Activated T-cell treated with anti-CD3 and anti-CD28 coated beads for 24 hours (primary cell): ENCODE results near the gene TLE1.

Experiments used
- DNase-seq: peaks from one replicate; pipeline ENCODE4 v3.0.0-alpha.2; 2020; ENCODE audit warnings: low read depth

The TLE1 gene

DNA sequence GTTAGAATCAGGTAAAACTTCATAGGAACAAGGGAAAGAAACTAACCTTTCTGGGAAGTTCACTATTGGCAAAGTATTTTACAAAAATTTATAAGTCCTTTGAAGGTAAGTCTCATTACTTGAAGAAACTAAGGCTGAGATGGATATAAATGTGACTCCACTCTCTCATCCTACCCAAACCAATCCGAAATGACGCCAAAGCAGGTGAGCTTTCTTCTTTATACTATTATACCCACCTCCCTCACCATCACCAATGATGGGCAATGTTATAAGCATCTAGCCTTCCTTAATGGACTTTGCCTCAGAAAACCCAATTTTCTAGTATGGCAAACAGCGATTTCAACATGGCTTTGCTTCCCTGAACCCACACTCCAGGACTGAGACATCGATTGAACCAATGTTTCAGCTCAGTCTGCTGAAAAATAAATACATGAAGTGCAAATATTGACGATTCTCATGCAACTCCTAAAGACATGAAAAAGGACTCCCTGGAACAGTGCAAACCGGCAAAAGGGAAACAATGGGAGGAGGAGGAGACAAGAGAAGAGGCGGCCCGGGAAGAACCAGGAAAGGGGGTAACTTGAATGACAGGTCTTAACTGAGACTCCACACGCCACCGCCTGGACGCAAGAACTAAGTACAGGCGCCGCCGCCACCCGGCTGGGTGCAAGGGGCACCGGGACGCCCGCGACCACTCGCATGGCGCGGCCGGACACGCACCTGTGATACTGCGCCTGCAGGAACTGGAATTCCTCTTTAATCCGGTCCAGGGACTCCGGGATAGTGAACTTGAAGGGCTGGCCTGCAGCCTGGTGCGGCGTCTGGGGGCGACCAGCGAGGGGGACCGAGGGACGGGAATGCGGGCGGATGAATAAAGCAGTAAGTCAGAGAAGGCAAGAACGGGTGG is 2.5 kb downstream of the TLE1 start:
- no peak for DNase-seq

DNA sequence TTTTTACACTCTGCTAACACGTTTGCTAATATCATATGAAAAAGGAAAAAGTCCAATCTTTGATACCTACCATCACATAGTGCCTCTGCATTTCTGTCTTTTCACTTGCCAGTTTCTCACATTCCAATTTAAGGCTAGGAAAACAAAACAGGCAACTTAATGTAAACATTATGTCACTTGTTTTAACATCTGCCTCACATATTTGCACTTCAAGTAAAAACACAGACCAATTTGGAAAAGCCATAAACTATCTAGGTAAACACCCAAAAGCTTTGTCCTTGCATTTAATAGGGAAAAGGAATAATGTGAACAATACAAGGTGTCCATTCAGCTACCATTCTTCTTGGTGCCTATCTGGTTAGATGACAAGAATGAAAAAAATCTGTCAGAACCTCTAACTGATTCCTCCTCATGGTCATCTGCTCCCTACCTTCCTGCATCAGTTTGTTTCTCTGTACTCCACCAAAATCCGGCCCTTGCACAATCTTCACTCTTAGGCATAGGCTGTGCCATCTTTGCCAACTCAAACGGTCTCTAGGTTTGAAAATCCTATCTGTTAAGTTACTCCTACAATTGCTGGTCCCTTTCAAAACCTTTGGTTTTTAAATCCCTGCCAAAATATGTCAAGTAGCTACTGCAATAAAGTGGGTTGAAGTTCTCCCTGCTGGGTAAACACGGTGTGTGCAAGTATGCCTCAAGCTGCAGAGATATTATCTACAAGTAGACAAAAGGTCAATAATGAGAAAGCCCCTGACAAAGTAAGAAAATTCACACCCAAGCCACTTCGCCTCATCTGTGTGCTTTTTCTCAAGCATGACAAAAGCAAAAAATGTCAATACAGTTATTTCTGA is 3.4 kb downstream of the TLE1 start:
- no peak for DNase-seq

DNA sequence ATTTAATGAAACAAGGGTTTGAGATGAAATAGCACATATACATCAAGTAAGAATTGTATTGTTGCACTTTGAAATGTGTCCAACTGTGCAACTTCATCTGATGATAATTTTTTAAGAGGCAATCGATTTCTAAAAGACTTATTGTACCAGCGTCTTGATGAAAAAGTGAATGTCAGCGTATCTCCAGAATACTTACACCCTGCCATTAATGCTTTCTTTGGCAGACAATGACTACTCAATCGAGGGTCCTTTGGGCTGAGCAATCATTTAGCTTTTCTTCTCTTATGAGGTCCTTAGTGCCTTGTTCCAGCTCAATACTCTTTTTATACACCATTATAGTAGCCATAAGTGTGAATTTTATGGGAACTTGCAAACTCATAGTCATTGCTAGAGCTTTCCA is 4.7 kb downstream of the TLE1 start:
- DNase-seq, result no peak

DNA sequence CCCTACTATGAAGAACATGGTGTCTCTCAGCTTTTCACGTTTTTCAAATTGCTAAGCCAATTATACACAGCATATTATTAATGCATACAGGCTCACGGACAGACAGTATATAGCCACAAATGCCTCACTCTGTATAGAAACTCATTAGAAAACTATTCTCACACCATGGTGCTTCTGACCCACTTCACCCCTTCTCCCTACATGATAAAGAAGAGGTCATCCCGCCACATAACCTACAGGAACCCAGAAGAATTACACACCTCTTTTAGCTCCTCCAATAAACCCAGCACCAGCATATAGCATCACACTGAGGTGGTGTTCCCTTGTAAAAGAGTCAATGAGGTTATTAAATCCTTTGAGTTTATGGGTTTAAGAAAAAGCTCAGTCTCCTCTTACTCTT is 5.6 kb downstream of the TLE1 start:
- DNase-seq, result no peak

DNA sequence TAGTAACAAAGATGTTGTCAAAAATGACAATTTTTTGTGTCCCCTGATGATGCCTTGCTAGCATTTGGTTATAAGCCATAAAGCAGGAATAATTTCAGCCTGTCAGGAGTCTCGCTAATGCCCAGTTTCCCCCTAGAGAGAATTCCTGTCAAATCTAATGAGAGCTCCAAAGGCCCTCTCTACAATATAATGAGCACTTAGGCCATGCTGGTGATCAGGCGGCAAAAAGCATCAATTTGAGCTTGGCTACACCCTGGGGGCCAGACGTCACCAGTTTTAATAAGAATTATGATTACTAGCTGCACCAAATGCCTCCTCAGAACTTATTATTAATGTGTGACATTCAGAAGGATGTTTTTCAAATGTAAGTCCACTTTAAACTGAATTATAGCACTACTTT is 6.1 kb downstream of the TLE1 start:
- DNase-seq, result no peak

GRCh38 chr9:81682797-81683196 is 6.5 kb downstream of the TLE1 start:
- no peak for DNase-seq

GRCh38 chr9:81682177-81682576 is 7.2 kb downstream of the TLE1 start:
- DNase-seq, result no peak

- DNase-seq, result no peak
Observed at GRCh38 chr9:81680506-81680905, 8.8 kb downstream of the TLE1 start.

DNA sequence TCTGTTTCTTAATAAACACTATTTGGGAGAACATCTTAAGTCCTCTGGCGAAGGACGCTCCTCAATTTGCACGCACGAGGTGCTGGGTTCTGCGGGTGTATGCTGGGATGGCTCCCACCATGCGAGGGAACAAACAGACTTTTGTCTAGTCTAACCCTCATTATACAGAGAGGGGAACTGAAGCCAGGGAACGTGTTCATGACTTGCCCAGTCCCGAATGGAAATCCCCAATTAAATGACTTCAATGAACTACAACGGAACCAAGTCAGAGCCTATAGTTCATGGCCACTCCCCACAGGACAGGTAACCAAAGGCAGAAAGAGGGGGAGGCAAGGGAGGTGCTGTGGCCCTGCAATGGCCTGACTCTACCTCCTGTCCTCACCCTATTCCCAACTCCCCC is 9.3 kb downstream of the TLE1 start:
- DNase-seq, result no peak

DNA sequence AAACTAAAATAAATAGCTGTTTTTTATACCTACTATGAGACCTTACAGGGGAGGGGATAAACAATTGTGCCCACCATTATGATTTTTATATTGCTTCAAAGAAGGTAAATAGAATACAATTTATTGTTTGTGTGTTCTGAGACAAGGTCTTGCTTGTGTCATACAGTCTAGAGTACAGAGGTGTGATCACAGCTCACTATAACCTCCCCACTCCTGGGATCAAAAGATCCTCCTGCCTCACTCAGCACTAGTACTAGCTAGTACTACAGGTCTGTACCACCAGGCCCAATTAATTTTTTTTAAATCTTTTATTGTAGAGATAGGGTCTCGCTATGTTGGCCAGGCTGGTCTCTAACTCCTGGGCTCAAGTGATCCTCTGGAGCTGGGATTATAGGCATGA is 11.3 kb downstream of the TLE1 start:
- DNase-seq, result no peak

- no peak for DNase-seq
Observed at GRCh38 chr9:81676395-81676794, 13.0 kb downstream of the TLE1 start.

DNA sequence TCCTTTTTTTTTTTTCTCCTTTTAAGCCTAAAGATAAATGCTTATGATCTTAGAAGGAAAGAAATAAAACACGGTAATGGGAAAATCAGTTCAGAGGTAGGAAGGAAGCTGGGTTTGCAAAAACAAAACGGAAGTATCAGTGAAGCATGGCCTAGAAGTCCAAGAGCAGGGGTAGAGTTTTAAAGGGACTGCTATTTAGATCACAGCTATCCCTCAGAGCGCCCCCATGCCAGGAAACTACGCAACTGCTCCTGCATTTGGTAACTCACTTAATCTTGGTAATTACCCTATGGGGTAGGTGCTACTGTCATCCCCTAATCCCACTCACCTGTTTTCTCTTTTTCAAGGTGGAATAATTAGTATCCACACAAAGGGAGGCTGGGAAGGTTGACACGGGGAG is 16.0 kb downstream of the TLE1 start:
- no peak for DNase-seq

DNA sequence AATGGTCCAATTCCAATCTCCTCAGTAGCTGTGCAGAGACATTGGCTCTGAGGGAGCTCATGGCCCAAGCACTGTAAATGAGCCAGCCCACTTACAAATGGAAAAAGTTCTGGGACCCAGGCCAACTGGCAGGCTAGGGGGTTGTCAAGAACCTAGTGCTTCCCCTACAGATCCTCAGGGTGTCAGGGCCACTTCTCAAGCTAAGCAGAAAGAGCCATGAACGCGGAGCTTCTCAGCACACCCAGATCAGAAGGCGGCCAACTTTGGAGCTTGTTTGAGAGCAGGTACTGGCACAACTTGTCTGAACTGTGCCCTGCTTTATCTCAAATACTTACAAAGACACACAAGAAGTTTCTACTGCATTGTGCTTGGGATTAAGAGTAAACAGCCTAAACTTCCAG is 17.5 kb downstream of the TLE1 start:
- no peak for DNase-seq

DNA sequence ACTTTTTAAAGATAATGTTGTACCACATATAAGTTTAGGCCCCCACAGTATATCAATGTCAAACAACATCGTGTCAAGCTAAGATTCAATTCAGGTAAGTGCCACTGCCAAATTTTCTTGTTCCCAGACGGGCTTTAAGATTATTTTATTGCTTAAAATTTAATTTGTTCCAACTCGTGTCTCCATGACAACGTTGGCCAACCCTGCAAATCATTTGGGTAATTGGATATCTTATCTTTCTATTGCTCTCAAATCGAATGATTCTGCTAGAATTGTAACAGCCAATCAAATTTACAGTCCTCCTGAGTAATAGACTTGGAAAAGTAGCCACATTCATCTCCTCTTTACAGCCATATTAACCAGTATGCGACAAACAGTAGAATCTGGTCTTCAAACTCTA is 19.5 kb downstream of the TLE1 start:
- no peak for DNase-seq

GRCh38 chr9:81669041-81669651 is 20.2 kb downstream of the TLE1 start:
- no peak for DNase-seq

- no peak for DNase-seq
Observed at GRCh38 chr9:81666123-81666522, 23.2 kb downstream of the TLE1 start.

- no peak for DNase-seq
Observed at GRCh38 chr9:81665322-81665871, 23.9 kb downstream of the TLE1 start.

- no peak for DNase-seq
Observed at GRCh38 chr9:81664638-81665222, 24.6 kb downstream of the TLE1 start.

DNA sequence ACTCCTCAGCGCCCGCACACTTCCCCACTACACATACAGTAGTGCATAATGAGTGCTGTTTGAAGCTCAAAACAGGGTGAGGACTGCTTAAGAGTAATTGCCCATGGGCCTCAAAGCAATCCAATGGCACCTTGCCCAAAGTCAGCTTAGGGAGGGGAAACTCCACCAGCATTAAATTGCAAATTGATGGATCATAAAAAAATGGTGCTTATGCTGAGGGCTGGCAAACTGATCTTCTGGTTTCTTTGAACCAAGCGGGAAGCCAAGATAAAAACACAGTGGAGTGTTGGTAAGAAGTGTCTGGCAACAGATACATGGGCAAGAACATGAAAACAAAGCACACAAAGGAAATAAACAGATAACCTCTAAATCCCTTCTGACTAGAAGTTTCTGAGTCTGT is 28.0 kb downstream of the TLE1 start:
- no peak for DNase-seq

DNA sequence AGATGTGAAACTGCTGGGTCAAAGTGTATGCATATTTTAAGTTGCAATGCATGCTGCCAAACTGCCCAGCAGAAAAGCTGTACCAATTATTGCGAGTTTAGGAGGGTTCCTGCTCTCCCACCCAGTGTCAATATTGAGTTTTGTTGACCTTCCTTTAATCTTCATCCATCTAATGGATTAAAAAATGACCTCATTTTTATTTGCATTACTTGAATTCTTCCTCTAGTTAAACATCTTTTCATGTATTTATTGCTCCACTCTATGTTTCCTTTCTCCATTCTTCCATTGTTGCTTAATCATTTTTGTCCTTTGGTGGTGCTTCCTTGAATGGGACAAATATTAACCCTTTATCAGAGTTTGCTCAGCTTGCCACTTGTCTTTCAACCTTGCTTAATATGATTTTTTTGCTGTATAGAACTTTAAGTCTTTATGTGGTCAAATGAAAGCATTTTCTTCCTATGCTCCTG is 32.4 kb downstream of the TLE1 start:
- DNase-seq, result no peak

- DNase-seq, result no peak
Observed at GRCh38 chr9:81656004-81656403, 33.3 kb downstream of the TLE1 start.

DNA sequence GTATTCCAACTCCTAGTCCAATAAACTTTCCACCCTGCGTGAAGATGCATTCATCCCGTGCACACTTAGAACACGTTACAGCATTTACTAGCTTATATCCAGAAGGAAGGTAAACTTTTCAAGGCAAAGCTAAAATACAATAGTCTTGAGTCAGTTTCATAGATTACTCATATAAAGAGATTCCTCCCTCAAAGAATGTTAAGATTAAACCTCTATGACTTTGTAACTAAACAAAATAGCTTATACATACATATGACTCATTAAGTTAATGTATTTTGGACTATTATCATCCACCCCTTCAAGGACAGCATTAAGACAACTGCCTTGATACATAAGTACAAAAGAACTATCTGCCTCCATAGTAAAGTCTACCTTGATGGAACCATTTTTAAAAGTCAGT is 36.1 kb downstream of the TLE1 start:
- no peak for DNase-seq
